Measurements from ENCODE around the gene SNX11. TPM values are rescaled to one million over a fixed set of nuclear protein-coding genes. Genes with fewer than 3 reads are reported as not detected.

The SNX11 gene
- total and polyA plus RNA-seq, 8 donors, result 3.5 to 35.7 (median 14.1) TPM

DNA sequence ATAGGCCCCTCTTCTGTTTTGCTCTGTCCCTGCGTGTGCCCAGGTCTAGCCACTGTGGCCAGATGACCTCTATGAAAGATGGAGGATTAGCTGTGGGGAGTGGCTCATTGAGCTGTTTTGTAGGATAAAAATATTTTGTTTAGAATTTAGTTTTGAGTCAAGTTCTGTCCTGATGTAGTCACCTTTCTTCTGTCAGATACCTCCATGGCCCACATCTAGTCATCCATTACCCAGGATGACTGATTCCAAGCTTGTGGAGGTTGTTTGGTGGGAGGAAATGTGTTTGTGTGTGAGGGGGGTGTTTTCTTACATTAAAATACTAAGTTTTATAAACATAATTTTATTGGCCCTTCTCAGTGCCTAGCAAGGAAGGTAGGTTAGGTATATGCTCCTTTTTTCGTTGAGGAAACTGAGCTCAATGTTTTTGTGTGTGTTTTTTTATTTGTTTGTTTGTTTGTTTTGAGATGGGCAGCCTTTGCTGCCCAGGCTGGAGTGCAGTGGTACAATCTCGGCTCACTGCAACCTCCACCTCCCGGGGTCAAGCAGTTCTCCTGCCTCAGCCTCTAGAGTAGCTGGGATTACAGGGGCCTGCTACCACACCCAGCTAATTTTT, 16.3 kb downstream of the SNX11 start:
- WGBS, 5 donors, result 89 to 96% (median 91%) methylated on average over 4 of the region's 4 CpGs
- no peak overlapping the region for H3K4me3 ChIP-seq
- intact Hi-C loops (cut with DNase I; ENCODE audit: low total_unique reads), result no loop called here
- no peaks in the 10 kb centered on the region for H3K27me3 ChIP-seq
- H3K27ac ChIP-seq, result no peak overlapping the region
- TF ChIP-seq POLR2AphosphoS5 (IDR thresholded peaks at IDR 0.05) (no peak), EP300 (IDR thresholded peaks at IDR 0.05) (no peak), POLR2A (IDR thresholded peaks at IDR 0.05) (no peak), CTCF (IDR thresholded peaks at IDR 0.05) (no peak)
- H3K36me3 ChIP-seq, result peaks cover 37 to 78% (median 73%) of the 10 kb centered on the region in 4 donors
- DNase-seq, result no peak
- H3K9me3 ChIP-seq, result no peaks in the 10 kb centered on the region
- no peaks in the 10 kb centered on the region for H3K4me1 ChIP-seq

DNA sequence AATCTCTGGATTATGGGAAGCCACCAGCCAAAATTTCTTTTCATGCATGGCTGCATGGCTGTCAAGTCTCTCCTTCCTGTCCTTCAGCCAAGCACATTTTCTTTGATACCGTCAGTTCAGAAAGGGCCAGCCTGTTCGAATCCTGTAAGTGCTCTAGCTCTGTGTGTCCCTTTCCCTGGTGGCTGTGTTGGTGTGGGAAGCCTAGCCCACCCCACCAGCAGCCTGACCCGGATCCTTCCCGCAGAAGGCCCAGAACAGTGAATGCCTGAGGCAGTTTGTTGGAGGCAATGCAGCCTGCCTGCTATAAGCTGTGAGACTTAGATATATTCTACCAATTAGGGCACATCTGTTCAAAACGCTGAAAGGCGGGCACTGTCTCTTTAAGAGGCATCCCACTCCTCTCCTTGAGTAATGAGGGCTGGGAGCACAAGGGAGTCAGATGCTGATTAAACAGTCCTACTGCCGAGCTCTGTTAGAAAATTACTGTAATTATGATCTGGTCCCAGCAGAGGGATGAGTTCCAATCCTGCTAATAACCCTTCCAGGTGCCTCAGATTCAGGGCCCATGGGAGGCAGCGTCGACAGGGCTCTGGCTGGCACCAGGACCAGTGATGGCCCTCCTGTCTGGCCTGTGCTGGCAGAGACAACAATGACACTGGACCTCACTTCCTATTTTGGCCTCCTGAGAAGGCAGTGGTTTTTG, 18.4 kb downstream of the SNX11 start:
- intact Hi-C loops (cut with DNase I; ENCODE audit: low total_unique reads), result loop anchor here (5.0 kb wide), 2 partner anchors 49 to 99 kb away; no protein-coding TSS in a partner anchor
- no peak overlapping the region for H3K4me3 ChIP-seq
- H3K4me1 ChIP-seq, result no peaks in the 10 kb centered on the region
- no peak overlapping the region for H3K27ac ChIP-seq
- peaks cover 27 to 60% (median 55%) of the 10 kb centered on the region in 4 donors for H3K36me3 ChIP-seq
- H3K27me3 ChIP-seq, result no peaks in the 10 kb centered on the region
- no peak for TF ChIP-seq POLR2A (IDR thresholded peaks at IDR 0.05)
- TF ChIP-seq CTCF (IDR thresholded peaks at IDR 0.05), result no peak
- no peak for TF ChIP-seq POLR2AphosphoS5 (IDR thresholded peaks at IDR 0.05)
- TF ChIP-seq EP300 (IDR thresholded peaks at IDR 0.05), result no peak
- WGBS, 5 donors, result 70 to 87% (median 73%) methylated on average over 9 of the region's 9 CpGs
- no peak for DNase-seq
- H3K9me3 ChIP-seq, result no peaks in the 10 kb centered on the region

GRCh38 chr17:48126532-48126850, 18.9 kb downstream of the SNX11 start:
- no peak for DNase-seq
- H3K27ac ChIP-seq, result no peak overlapping the region

More at GRCh38 chr17:48126532-48126850, 18.9 kb downstream of the SNX11 start:
- TF ChIP-seq POLR2A (IDR thresholded peaks at IDR 0.05) (no peak), POLR2AphosphoS5 (IDR thresholded peaks at IDR 0.05) (no peak), EP300 (IDR thresholded peaks at IDR 0.05) (no peak), CTCF (IDR thresholded peaks at IDR 0.05) (no peak)
- 78 to 90% (median 86%) methylated on average over 7 of the region's 7 CpGs for WGBS, 5 donors
- intact Hi-C loops (cut with DNase I; ENCODE audit: low total_unique reads), result loop anchor here (5.0 kb wide), 2 partner anchors 49 to 99 kb away; no protein-coding TSS in a partner anchor
- no peaks in the 10 kb centered on the region for H3K27me3 ChIP-seq
- H3K4me1 ChIP-seq, result no peaks in the 10 kb centered on the region
- peaks cover 22 to 55% (median 50%) of the 10 kb centered on the region in 4 donors for H3K36me3 ChIP-seq
- H3K4me3 ChIP-seq, result no peak overlapping the region
- H3K9me3 ChIP-seq, result no peaks in the 10 kb centered on the region

Data from stomach (tissue), 9 donors.